PFSK-1 (cell line): Measurements from ENCODE around the gene FBH1.

ENCODE experiments used
- POLR2AphosphoS5 ChIP-seq: IDR thresholded peaks from 2 replicates; pipeline ENCODE4 v1.6.1; 2012; ENCODE audit warnings: low read depth, mild to moderate bottlenecking, control low read depth, low read length, moderate library complexity
- SIN3A ChIP-seq: IDR thresholded peaks from 2 replicates; pipeline ENCODE4 v1.6.1; 2012; ENCODE audit warnings: mild to moderate bottlenecking, low read length, moderate library complexity, borderline replicate concordance; ENCODE audit not compliant: insufficient read depth

DNA sequence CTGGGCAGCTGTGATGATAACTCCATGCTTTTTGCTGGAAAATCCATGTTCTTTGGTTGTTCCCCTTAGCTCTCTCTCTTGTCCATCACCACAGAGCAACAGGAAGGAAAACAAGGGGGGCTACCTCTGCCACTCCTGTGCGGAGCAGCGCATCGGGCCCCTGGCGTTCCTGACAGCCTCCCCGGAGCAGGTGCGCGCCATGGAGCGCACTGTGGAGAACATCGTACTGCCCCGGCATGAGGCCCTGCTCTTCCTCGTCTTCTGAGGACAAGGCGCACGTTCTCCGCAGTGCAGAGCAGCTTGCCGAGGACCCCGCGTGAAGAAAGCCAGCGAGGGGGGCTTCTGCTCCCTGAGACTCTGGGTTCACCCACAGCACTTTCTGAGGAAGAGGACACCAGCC, 47.0 kb downstream of the FBH1 start:
- TF ChIP-seq POLR2AphosphoS5 (no peak), SIN3A (no peak)
